ENCODE data around the gene PFKFB3.

PFKFB3 gene

DNA sequence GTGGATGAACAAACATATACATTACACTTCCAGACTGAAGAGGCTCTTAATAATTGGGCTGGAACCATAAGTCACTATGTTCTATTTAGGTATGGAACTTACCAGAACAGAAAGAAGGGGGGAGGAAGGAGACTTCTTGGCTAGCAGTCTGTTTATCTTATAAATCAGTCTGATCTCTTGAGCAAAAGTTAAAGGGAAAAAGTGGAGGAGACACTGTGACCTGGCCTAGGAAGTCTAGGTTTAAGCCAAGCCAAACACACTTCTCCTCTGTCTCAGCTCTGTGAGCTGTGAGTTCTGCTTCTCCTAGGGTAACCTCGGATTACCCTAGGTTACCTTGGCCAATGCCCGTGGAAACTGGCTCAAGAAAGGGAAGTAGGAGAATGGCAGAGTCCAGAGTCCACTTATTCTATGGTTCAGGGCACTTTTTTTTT, 95.2 kb downstream of the PFKFB3 start:
- no peak overlapping the region for H3K4me3 ChIP-seq (ENCODE audit: severe bottlenecking)
- no peak for DNase-seq (ENCODE audit: low spot score)
- H3K9me3 ChIP-seq (ENCODE audit: severe bottlenecking), result no peaks in the 10 kb centered on the region
- peak overlapping the region; percentile 55 for H3K27ac ChIP-seq (ENCODE audit: poor library complexity, severe bottlenecking)
- TF ChIP-seq, protein P1, sequence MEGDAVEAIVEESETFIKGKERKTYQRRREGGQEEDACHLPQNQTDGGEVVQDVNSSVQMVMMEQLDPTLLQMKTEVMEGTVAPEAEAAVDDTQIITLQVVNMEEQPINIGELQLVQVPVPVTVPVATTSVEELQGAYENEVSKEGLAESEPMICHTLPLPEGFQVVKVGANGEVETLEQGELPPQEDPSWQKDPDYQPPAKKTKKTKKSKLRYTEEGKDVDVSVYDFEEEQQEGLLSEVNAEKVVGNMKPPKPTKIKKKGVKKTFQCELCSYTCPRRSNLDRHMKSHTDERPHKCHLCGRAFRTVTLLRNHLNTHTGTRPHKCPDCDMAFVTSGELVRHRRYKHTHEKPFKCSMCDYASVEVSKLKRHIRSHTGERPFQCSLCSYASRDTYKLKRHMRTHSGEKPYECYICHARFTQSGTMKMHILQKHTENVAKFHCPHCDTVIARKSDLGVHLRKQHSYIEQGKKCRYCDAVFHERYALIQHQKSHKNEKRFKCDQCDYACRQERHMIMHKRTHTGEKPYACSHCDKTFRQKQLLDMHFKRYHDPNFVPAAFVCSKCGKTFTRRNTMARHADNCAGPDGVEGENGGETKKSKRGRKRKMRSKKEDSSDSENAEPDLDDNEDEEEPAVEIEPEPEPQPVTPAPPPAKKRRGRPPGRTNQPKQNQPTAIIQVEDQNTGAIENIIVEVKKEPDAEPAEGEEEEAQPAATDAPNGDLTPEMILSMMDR (IDR thresholded peaks at IDR 0.05; ENCODE audit: poor library complexity, severe bottlenecking), result no peak
- H3K36me3 ChIP-seq (ENCODE audit: low read depth), result no peaks in the 10 kb centered on the region
- peaks cover 30% of the 10 kb centered on the region for H3K4me1 ChIP-seq (ENCODE audit: insufficient read depth, poor library complexity, severe bottlenecking)
- H3K27me3 ChIP-seq (ENCODE audit: insufficient read depth, poor library complexity, severe bottlenecking), result no peaks in the 10 kb centered on the region
- ATAC-seq (ENCODE audit: low read depth), result no peak

DNA sequence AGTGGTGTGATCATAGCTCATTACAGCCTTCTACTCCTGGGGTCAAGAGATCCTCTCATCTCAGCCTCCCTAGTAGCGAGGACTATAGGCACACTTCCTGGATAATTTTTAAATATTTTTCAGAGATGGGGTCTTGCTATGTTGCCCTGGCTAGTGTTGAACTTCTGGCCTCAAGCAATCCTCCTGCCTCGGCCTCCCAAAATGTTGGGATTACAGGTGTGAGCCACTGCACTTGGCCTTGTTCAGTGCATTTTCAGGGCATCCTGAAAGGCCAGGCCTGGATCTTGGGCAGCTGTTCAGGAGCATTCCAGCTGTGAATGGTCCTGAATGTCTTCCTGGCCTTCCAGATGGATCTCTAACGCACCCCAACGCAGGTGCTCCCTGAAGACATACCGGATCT, 95.7 kb downstream of the PFKFB3 start:
- DNase-seq (ENCODE audit: low spot score) (no peak), ATAC-seq (ENCODE audit: low read depth) (no peak)
- no peaks in the 10 kb centered on the region for H3K36me3 ChIP-seq (ENCODE audit: low read depth)
- TF ChIP-seq, protein P1 (IDR thresholded peaks at IDR 0.05; ENCODE audit: poor library complexity, severe bottlenecking), result no peak
- no peak overlapping the region for H3K4me3 ChIP-seq (ENCODE audit: severe bottlenecking)
- no peaks in the 10 kb centered on the region for H3K9me3 ChIP-seq (ENCODE audit: severe bottlenecking)
- H3K27ac ChIP-seq (ENCODE audit: poor library complexity, severe bottlenecking), result peak overlapping the region; percentile 55
- no peaks in the 10 kb centered on the region for H3K27me3 ChIP-seq (ENCODE audit: insufficient read depth, poor library complexity, severe bottlenecking)
- H3K4me1 ChIP-seq (ENCODE audit: insufficient read depth, poor library complexity, severe bottlenecking), result peaks cover 35% of the 10 kb centered on the region

DNA sequence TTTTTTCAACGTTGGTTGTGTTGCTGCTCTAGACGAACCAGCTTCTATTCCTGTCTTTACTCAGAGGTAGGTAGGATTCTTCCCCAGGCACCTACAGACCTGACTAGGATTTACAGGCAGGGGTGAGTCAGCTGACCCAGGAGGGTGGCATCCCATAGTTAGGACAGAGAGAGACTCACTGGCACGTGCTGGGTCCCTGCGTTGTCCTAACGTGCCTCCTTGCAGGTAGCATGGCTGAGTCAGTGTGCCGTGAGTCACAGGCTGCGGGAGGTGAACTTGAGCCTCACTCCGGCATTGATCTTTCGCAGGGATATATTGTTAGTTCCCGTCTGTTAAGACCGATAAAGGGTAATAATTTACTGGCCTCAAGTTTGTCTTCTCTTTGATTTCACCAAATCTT, 96.5 kb downstream of the PFKFB3 start:
- peak overlapping the region; percentile 55 for H3K27ac ChIP-seq (ENCODE audit: poor library complexity, severe bottlenecking)
- DNase-seq (ENCODE audit: low spot score) (peak; percentile 98), ATAC-seq (ENCODE audit: low read depth) (peak; percentile 95)
- H3K9me3 ChIP-seq (ENCODE audit: severe bottlenecking), result no peaks in the 10 kb centered on the region
- TF ChIP-seq, protein P1 (IDR thresholded peaks at IDR 0.05; ENCODE audit: poor library complexity, severe bottlenecking), result no peak
- no peak overlapping the region for H3K4me3 ChIP-seq (ENCODE audit: severe bottlenecking)
- H3K36me3 ChIP-seq (ENCODE audit: low read depth), result no peaks in the 10 kb centered on the region
- no peaks in the 10 kb centered on the region for H3K27me3 ChIP-seq (ENCODE audit: insufficient read depth, poor library complexity, severe bottlenecking)
- peaks cover 35% of the 10 kb centered on the region for H3K4me1 ChIP-seq (ENCODE audit: insufficient read depth, poor library complexity, severe bottlenecking)

DNA sequence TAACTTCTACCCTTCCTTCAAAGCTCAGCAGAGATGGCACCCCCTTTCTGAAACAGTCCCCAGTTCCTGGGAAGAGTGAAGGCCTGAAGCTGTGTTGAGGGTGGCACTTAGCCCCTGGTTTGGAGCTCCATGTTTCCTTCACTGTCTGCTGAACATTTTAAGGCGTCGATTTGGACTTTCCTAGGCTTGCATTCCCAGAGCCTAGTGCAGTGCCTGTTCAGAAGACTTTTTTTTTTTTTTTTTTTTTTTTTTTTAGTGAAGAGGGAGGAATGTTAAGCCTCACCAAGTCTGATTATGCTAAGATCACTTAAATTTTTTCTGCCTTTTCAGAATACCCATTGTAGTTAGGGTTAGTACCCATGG, 97.0 kb downstream of the PFKFB3 start:
- Histone ChIP-seq H3K4me1 (ENCODE audit: insufficient read depth, poor library complexity, severe bottlenecking) (peaks cover 35% of the 10 kb centered on the region), H3K9me3 (ENCODE audit: severe bottlenecking) (no peaks in the 10 kb centered on the region), H3K27me3 (ENCODE audit: insufficient read depth, poor library complexity, severe bottlenecking) (no peaks in the 10 kb centered on the region), H3K4me3 (ENCODE audit: severe bottlenecking) (no peak overlapping the region), H3K27ac (ENCODE audit: poor library complexity, severe bottlenecking) (peak overlapping the region; percentile 55), H3K36me3 (ENCODE audit: low read depth) (no peaks in the 10 kb centered on the region)
- TF ChIP-seq, protein P1 (IDR thresholded peaks at IDR 0.05; ENCODE audit: poor library complexity, severe bottlenecking), result no peak
- DNase-seq (ENCODE audit: low spot score), result no peak
- ATAC-seq (ENCODE audit: low read depth), result no peak

DNA sequence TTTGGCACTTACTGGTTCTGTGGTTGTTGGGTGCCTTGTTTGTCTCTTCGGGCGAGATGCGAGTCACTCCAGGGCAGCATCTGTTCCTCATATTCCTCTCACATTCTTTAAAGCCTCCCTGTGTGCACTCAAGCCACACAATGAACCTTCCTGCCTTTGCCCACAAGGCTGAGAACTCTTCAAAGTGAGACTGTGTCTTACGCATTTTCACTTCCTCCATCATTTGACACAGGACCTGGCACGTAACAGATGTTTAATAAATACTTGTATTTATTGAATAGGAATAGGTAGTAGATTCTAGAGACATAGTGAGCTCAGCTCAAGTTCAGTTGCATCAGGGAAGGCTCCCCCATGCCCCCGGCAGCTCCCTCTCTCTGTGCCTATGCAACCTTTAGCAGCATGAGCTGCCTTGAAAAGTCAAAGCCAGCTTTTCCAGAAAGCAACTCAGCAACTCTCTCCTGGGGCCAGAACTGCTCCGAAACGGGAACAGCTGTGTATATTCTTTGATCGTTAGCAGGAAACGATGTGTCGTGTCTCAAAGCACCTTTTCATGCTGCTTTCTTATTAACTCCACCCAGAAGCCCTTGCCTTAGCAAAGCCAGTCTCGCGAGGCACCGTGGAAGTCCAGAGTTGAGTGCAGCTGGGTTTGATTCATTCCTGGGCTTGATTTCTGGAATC, 97.5 kb downstream of the PFKFB3 start:
- TF ChIP-seq, protein P1 (IDR thresholded peaks at IDR 0.05; ENCODE audit: poor library complexity, severe bottlenecking), result no peak
- Histone ChIP-seq H3K36me3 (ENCODE audit: low read depth) (no peaks in the 10 kb centered on the region), H3K9me3 (ENCODE audit: severe bottlenecking) (no peaks in the 10 kb centered on the region), H3K27me3 (ENCODE audit: insufficient read depth, poor library complexity, severe bottlenecking) (no peaks in the 10 kb centered on the region), H3K4me1 (ENCODE audit: insufficient read depth, poor library complexity, severe bottlenecking) (peaks cover 35% of the 10 kb centered on the region), H3K4me3 (ENCODE audit: severe bottlenecking) (no peak overlapping the region), H3K27ac (ENCODE audit: poor library complexity, severe bottlenecking) (peak overlapping the region; percentile 55)
- no peak for ATAC-seq (ENCODE audit: low read depth)
- no peak for DNase-seq (ENCODE audit: low spot score)
